Suprapubic skin (tissue), 4 donors: ENCODE results near the gene ACD. TPM values are rescaled to one million over a fixed set of nuclear protein-coding genes. Genes with fewer than 3 reads are reported as not detected.
A peak's percentile ranks its signal among the peaks of the same experiment; 100 is the strongest.

Experiments used
- DNase-seq, 2 donors: peaks; one replicate each; pipeline ENCODE4 v3.0.0-alpha.2; 2019; ENCODE audit warnings: low spot score in 2 of 2
- H3K27ac ChIP-seq: fragments of 200-600 bp; sonication (generic); one replicate; pipeline ENCODE4 v1.5.1; 2019
- H3K27me3 ChIP-seq: fragments of 200-600 bp; sonication (generic); one replicate; pipeline ENCODE4 v1.5.1; 2019
- H3K36me3 ChIP-seq: fragments of 200-600 bp; sonication (generic); one replicate; pipeline ENCODE4 v1.5.1; 2019
- H3K4me1 ChIP-seq: fragments of 200-600 bp; sonication (generic); one replicate; pipeline ENCODE4 v1.5.1; 2019
- H3K4me3 ChIP-seq: fragments of 200-600 bp; sonication (generic); one replicate; pipeline ENCODE4 v1.5.1; 2019; ENCODE audit warnings: mild to moderate bottlenecking
- H3K9me3 ChIP-seq: fragments of 200-600 bp; sonication (generic); one replicate; pipeline ENCODE4 v1.5.1; 2019
- EP300 ChIP-seq: sonication (generic); formaldehyde crosslinking; IDR thresholded peaks from one replicate; pipeline ENCODE4 v1.6.1; 2017; ENCODE audit warnings: antibody characterized with exemption
- POLR2A ChIP-seq, 2 donors: fragments of 450-650 bp; IDR thresholded peaks; one replicate each; pipeline ENCODE4 v1.6.1; 2017; ENCODE audit warnings: antibody characterized with exemption in 2 of 2, mild to moderate bottlenecking in 2 of 2, moderate library complexity in 2 of 2
- POLR2AphosphoS5 ChIP-seq, 3 donors: sonication (generic); formaldehyde crosslinking; IDR thresholded peaks; one replicate each; pipeline ENCODE4 v1.6.1; 2017; ENCODE audit warnings: antibody characterized with exemption in 3 of 3
- WGBS: methylation state at CpG from one replicate; pipeline ENCODE4 v1.1.5; 2018; 5-methylcytosine and 5-hydroxymethylcytosine counted together
- total RNA-seq, 4 donors: library from RNA; depleted of rRNA; stranded (reverse); fragments of >200 nt; gene quantifications; one replicate each; pipeline ENCODE4 v1.1.0, GENCODE V29; 2016
- TF ChIP-seq, protein P1 (sequence below), 2 donors: fragments of 200-600 bp in 1 of 2; fragments of 450-650 bp in 1 of 2; sonication (generic) in 1 of 2; IDR thresholded peaks; one replicate each; pipeline ENCODE4 v1.5.1; 2016 to 2019; ENCODE audit warnings: antibody characterized with exemption in 2 of 2, mild to moderate bottlenecking in 1 of 2, moderate library complexity in 1 of 2

Gene ACD
- total RNA-seq, 4 donors from 2014 or later: 17.6 to 33.9 (median 22.3) TPM

DNA sequence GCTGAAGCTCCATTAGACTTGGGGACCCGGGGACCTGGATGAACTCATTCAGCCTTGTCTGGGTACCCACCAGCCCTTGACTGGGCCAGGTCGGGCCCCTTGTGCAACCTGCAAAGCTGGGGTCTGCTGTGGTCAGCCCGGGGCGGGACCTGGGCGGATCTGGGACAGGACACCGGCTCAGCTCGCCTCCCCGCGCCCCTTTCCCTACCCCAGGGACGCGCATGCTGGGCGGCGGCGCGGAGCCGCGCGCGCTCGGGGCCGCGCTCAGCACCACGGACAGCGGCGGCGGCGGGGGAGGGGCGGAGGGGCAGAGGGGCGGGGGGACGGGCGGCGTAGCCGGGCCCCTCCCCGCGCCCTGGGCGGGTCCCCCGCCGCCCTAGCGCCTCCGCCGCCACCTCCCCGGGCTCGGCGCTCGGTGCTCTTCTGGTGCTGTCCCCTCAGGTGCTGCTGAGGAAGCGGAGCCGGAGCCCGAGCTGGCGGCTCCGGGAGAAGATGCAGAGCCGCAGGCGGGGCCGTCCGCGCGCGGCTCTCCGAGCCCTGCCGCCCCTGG is 7.4 kb downstream of the ACD start:
- H3K4me3 ChIP-seq: peak overlapping the region; percentile 43
- no peaks in the 10 kb centered on the region for H3K9me3 ChIP-seq
- TF ChIP-seq EP300 (no peak), POLR2AphosphoS5 (IDR thresholded peaks at IDR 0.05) (no peak), POLR2A (IDR thresholded peaks at IDR 0.05) (no peak)
- TF ChIP-seq, protein P1, sequence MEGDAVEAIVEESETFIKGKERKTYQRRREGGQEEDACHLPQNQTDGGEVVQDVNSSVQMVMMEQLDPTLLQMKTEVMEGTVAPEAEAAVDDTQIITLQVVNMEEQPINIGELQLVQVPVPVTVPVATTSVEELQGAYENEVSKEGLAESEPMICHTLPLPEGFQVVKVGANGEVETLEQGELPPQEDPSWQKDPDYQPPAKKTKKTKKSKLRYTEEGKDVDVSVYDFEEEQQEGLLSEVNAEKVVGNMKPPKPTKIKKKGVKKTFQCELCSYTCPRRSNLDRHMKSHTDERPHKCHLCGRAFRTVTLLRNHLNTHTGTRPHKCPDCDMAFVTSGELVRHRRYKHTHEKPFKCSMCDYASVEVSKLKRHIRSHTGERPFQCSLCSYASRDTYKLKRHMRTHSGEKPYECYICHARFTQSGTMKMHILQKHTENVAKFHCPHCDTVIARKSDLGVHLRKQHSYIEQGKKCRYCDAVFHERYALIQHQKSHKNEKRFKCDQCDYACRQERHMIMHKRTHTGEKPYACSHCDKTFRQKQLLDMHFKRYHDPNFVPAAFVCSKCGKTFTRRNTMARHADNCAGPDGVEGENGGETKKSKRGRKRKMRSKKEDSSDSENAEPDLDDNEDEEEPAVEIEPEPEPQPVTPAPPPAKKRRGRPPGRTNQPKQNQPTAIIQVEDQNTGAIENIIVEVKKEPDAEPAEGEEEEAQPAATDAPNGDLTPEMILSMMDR (IDR thresholded peaks at IDR 0.05): no peak
- peaks cover 10% of the 10 kb centered on the region for H3K36me3 ChIP-seq
- H3K4me1 ChIP-seq: peaks cover 35% of the 10 kb centered on the region
- WGBS: 0% methylated on average over 9 of the region's 59 CpGs
- no peak overlapping the region for H3K27ac ChIP-seq
- DNase-seq: peak in 1 of 2 donors; percentile 68
- peaks cover 72% of the 10 kb centered on the region for H3K27me3 ChIP-seq

DNA sequence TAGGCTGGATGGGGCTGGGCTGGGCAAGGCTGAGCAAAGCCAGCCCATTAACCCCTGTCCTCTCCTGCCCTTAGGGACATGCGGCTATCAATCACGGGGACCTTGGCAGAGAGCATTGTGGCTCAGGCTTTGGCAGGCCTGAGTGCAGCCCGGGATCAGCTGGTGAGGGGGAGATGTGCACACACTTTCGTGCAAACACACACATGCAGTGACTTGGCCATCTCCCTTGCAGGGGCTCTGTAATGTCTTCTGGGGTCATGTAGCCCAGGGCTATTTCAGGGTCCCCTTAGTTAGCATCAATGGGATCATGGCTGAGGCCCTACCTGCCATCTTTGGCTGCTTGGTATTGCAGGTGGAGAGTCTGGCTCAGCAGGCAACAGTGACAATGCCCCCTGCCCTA is 8.2 kb downstream of the ACD start:
- no peak for DNase-seq
- no peak overlapping the region for H3K27ac ChIP-seq
- TF ChIP-seq POLR2AphosphoS5 (IDR thresholded peaks at IDR 0.05) (no peak), POLR2A (IDR thresholded peaks at IDR 0.05) (no peak), EP300 (no peak)
- TF ChIP-seq, protein P1 (IDR thresholded peaks at IDR 0.05): no peak
- no peaks in the 10 kb centered on the region for H3K9me3 ChIP-seq
- no peak overlapping the region for H3K4me3 ChIP-seq
- H3K27me3 ChIP-seq: peaks cover 80% of the 10 kb centered on the region
- H3K36me3 ChIP-seq: peaks cover 2% of the 10 kb centered on the region
- no CpG with 5 or more reads among the region's 4 CpGs for WGBS
- peaks cover 35% of the 10 kb centered on the region for H3K4me1 ChIP-seq

DNA sequence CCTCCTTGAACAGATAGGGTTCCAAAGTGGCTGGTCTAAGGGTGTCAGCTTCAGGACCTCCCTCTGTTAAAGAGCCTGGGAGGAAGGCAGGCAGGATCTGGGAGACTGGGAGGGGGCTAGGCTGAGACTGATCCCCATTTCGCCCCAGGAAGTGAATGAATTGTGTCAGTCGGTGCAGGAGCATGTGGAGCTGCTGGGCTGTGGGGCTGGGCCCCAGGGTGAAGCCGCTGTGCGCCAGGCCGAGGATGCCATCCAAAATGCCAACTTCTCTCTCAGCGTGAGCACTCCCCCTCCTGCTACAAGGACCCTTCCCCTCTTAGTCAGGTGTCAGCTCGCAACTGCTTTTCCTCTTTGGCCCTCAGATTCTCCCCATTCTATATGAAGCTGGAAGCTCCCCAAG is 9.0 kb downstream of the ACD start:
- H3K9me3 ChIP-seq: no peaks in the 10 kb centered on the region
- no peak overlapping the region for H3K27ac ChIP-seq
- peak in 1 of 2 donors; percentile 34 for DNase-seq
- WGBS: 71% methylated on average over 6 of the region's 7 CpGs
- no peaks in the 10 kb centered on the region for H3K36me3 ChIP-seq
- peaks cover 35% of the 10 kb centered on the region for H3K4me1 ChIP-seq
- TF ChIP-seq EP300 (no peak), POLR2AphosphoS5 (IDR thresholded peaks at IDR 0.05) (no peak), POLR2A (IDR thresholded peaks at IDR 0.05) (no peak)
- TF ChIP-seq, protein P1 (IDR thresholded peaks at IDR 0.05): no peak
- H3K27me3 ChIP-seq: peaks cover 88% of the 10 kb centered on the region
- H3K4me3 ChIP-seq: no peak overlapping the region

DNA sequence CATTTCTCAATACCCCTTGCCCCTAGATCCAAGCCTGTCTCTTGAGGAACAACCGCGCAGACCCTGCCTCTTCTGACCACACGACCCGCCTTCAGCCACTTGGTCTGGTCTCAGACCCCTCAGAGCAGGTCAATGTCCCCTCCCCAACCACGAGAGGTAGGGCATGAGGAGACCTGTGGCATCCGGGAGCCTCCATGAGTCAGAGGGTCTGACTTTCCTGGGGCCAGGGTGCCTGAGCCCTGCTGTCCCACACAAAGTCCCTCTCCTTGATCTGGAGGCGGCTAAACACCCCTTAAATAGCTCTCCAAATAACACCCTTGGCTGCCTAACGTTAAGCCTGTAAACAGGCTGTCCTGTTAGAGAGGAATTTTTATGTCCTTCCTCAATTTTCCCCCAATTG is 10.0 kb downstream of the ACD start:
- peaks cover 97% of the 10 kb centered on the region for H3K27me3 ChIP-seq
- peak in 1 of 2 donors; percentile 53 for DNase-seq
- H3K4me1 ChIP-seq: peaks cover 38% of the 10 kb centered on the region
- 65% methylated on average over 8 of the region's 8 CpGs for WGBS
- no peak overlapping the region for H3K27ac ChIP-seq
- no peaks in the 10 kb centered on the region for H3K9me3 ChIP-seq
- no peaks in the 10 kb centered on the region for H3K36me3 ChIP-seq
- no peak overlapping the region for H3K4me3 ChIP-seq
- TF ChIP-seq POLR2A (IDR thresholded peaks at IDR 0.05) (no peak), POLR2AphosphoS5 (IDR thresholded peaks at IDR 0.05) (no peak), EP300 (no peak)
- TF ChIP-seq, protein P1 (IDR thresholded peaks at IDR 0.05): no peak

DNA sequence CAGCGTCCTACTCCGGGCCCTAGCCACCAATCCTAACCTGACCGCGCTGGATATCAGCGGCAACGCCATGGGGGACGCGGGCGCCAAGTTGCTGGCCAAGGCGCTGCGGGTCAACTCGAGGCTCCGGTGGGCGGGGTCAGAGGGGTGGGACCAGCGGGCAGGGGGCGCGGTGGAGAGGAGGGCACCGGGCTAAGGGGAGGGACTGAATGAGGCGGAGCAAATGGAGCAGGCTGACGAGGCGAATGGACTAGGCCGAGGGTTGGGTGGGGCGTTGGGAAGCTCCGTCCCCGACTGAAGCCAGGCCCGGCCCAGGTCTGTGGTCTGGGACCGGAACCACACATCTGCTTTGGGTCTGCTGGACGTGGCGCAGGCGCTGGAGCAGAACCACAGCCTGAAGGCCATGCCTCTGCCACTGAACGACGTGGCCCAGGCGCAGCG is 10.5 kb downstream of the ACD start:
- WGBS: 36% methylated on average over 31 of the region's 34 CpGs
- Histone ChIP-seq H3K4me3 (peak overlapping the region; percentile 18), H3K27ac (no peak overlapping the region), H3K27me3 (peaks cover 97% of the 10 kb centered on the region), H3K4me1 (peaks cover 42% of the 10 kb centered on the region), H3K9me3 (no peaks in the 10 kb centered on the region), H3K36me3 (no peaks in the 10 kb centered on the region)
- TF ChIP-seq POLR2A (IDR thresholded peaks at IDR 0.05): no peak
- TF ChIP-seq POLR2AphosphoS5 (IDR thresholded peaks at IDR 0.05): no peak
- TF ChIP-seq EP300: no peak
- TF ChIP-seq, protein P1 (IDR thresholded peaks at IDR 0.05): no peak
- DNase-seq: peak in 1 of 2 donors; percentile 74
